Esophagus muscularis mucosa (tissue), 3 donors: ENCODE results near the gene MS4A18.

Experiments used
- POLR2A ChIP-seq: fragments of 450-650 bp; IDR thresholded peaks from one replicate; pipeline ENCODE4 v1.6.1; 2017; ENCODE audit warnings: antibody characterized with exemption, moderate library complexity, mild to moderate bottlenecking, low read depth
- POLR2AphosphoS5 ChIP-seq, 2 donors: sonication (generic); formaldehyde crosslinking; IDR thresholded peaks; one replicate each; pipeline ENCODE4 v1.6.1; 2017; ENCODE audit warnings: antibody characterized with exemption in 2 of 2
- TF ChIP-seq, protein P1 (sequence below), 3 experiments: fragments of 200-600 bp in 2 of 3; fragments of 450-650 bp in 1 of 3; sonication (generic) in 2 of 3; IDR thresholded peaks; one replicate each; pipeline ENCODE4 v1.5.1; 2017 to 2019; ENCODE audit warnings: antibody characterized with exemption in 3 of 3, mild to moderate bottlenecking in 2 of 3, moderate library complexity in 1 of 3

DNA sequence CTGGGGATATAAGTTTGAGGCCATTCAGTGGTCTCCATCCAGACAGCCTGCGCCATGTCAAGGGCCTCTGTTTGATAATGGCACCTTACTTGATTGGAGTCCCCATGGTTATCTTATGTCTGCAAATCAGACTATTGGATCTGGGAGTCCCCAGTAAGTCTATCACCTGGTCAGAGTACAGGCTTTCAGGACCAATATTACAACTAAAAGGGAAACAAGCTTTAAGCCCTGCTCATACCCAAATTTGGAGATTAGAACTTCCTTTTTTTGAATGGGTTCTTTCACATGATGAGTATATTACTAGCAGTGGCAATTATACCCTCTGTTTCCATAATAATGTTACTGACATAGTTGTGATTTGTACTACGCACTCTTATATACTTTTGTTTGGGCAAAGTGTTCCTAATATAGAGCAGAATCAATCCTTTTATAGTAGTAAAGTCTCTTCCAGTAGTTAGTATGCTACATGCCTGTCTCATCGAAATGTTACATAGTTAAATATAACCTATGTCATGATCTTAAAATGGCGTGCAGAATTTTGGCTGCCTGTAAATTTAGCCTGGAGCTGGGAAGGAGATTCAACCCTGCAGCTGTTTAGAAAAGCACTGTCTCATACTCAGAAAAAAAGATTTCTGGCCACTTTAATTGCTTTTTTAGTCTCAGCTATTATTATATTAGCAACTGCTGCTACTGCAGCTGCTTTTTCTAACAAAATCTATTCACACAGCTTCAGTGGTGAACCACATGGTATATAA, 37.1 kb downstream of the MS4A18 start:
- TF ChIP-seq, protein P1, sequence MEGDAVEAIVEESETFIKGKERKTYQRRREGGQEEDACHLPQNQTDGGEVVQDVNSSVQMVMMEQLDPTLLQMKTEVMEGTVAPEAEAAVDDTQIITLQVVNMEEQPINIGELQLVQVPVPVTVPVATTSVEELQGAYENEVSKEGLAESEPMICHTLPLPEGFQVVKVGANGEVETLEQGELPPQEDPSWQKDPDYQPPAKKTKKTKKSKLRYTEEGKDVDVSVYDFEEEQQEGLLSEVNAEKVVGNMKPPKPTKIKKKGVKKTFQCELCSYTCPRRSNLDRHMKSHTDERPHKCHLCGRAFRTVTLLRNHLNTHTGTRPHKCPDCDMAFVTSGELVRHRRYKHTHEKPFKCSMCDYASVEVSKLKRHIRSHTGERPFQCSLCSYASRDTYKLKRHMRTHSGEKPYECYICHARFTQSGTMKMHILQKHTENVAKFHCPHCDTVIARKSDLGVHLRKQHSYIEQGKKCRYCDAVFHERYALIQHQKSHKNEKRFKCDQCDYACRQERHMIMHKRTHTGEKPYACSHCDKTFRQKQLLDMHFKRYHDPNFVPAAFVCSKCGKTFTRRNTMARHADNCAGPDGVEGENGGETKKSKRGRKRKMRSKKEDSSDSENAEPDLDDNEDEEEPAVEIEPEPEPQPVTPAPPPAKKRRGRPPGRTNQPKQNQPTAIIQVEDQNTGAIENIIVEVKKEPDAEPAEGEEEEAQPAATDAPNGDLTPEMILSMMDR (IDR thresholded peaks at IDR 0.05) = no peak
- TF ChIP-seq POLR2A = no peak
- no peak for TF ChIP-seq POLR2AphosphoS5 (IDR thresholded peaks at IDR 0.05)
